ENCODE data around the gene ERP44.

DNA sequence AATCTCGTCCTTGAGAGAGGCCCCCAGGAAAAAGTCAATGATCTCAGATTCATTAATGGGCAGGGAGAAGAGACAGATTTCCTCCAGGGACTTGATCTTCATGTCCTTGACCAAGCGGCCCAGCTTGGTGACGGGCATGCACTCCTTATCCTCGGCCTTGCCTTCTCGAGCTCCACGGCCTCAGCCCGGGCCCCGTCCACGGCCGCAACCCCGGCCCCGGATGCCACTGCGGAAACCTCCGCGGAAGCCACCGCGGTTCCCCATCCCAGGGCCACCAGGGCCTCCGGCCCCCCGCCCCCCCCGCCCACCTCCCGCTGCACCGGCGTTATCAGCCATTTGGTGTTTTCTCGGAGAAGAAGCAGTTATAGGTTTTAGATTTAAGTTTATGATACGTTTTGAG lies 18.5 kb upstream of the ERP44 start:
- TF ChIP-seq, protein P1, sequence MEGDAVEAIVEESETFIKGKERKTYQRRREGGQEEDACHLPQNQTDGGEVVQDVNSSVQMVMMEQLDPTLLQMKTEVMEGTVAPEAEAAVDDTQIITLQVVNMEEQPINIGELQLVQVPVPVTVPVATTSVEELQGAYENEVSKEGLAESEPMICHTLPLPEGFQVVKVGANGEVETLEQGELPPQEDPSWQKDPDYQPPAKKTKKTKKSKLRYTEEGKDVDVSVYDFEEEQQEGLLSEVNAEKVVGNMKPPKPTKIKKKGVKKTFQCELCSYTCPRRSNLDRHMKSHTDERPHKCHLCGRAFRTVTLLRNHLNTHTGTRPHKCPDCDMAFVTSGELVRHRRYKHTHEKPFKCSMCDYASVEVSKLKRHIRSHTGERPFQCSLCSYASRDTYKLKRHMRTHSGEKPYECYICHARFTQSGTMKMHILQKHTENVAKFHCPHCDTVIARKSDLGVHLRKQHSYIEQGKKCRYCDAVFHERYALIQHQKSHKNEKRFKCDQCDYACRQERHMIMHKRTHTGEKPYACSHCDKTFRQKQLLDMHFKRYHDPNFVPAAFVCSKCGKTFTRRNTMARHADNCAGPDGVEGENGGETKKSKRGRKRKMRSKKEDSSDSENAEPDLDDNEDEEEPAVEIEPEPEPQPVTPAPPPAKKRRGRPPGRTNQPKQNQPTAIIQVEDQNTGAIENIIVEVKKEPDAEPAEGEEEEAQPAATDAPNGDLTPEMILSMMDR (conservative IDR thresholded peaks at IDR 0.05) = no peak
- TF ChIP-seq EZH2 (IDR thresholded peaks at IDR 0.05; ENCODE audit: low read depth) = no peak

Measured in PC-9 (cell line).